GM18951 (cell line): ENCODE data around the gene GRAMD2B.

ENCODE experiments used
- POLR2A ChIP-seq: IDR thresholded peaks from 4 replicates; pipeline ENCODE4 v1.6.1; 2011; ENCODE audit warnings: mild to moderate bottlenecking; ENCODE audit not compliant: insufficient read length, insufficient read depth; ENCODE audit errors: extremely low read depth
- in situ Hi-C: fragments of 300-500 bp; cut with MboI; formaldehyde crosslinking; loops from one replicate; pipeline ENCODE4 v1.12.0; 2022; ENCODE audit warnings: low sequenced_read_pairs, mixed read lengths, inconsistent platforms; ENCODE audit not compliant: unreplicated experiment

The GRAMD2B gene

DNA sequence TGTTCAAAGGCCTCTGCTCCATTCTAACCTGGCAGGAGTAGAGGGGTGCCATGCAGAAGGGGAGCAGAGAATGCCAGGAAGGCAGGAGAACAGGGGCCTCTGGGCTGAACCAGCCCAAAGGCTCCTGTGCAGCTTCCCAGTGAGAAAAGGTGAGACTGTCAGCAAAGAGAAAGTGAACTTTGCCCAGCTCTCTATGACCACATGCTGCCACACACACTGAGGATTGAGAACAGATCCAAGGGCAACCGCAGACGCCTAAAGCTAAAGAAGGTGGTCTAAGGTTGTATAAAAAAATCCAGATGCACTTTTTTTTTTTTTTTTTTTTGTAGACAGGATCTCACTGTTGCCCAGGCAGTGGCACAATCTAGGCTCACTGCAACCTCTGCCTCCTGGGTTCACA lies 120.5 kb downstream of the GRAMD2B start:
- in situ Hi-C loops, result no loop called here
- no peak for TF ChIP-seq POLR2A
